HFF-Myc (cell line): ENCODE results near the gene CDH23.

Experiments used
- DNase-seq: peaks from one replicate; pipeline ENCODE4 v3.0.0-alpha.2; 2011; ENCODE audit warnings: low read depth; ENCODE audit errors: extremely low read depth
- H3K4me3 ChIP-seq: replicated peaks from 2 replicates; pipeline ENCODE4 v1.5.1; 2011; ENCODE audit warnings: low read depth, mild to moderate bottlenecking, control low read depth, low read length
- TF ChIP-seq, protein P1 (sequence below): IDR thresholded peaks from 2 replicates; pipeline ENCODE4 v1.5.1; 2012; ENCODE audit warnings: mild to moderate bottlenecking, low read depth, low read length, control low read depth; ENCODE audit errors: missing control alignments

Gene CDH23

DNA sequence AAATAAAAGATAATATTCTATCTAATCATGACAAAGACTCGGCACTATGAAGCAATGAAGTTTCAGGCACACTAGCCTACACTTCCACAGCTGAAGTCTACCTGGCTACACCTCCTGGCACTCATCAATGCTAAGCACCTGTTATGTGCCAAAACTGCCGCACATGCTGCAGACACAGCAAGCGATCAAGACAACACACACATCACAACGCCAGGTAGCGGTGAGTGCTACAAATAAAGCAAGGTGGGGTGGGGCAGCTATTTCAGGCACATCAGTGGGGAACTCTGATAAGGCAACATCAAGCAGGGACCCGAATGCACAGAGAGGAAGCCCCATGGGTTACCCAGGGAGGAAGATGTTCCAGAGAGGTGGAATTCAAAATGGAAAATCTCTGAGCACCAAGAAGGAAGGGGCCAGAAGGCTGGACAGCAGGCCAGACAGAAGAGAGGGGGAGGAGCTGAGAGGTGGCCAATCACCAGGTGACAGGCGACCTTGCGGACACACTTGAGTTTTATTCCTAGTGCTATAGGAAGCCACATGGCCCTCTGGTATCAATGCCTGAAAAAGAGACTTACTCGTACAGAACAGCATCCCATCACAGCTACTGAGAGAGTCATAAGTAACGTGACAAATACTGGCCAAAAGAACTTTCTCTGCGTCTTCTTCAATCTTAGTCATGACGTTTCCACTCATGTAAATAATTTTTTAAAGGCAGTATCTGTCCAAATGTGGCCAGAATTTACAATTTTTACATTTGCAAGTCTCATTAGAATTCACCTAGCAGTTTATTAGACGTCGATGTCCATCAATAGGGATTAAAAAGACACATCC is 446.4 kb downstream of the CDH23 start:
- TF ChIP-seq, protein P1, sequence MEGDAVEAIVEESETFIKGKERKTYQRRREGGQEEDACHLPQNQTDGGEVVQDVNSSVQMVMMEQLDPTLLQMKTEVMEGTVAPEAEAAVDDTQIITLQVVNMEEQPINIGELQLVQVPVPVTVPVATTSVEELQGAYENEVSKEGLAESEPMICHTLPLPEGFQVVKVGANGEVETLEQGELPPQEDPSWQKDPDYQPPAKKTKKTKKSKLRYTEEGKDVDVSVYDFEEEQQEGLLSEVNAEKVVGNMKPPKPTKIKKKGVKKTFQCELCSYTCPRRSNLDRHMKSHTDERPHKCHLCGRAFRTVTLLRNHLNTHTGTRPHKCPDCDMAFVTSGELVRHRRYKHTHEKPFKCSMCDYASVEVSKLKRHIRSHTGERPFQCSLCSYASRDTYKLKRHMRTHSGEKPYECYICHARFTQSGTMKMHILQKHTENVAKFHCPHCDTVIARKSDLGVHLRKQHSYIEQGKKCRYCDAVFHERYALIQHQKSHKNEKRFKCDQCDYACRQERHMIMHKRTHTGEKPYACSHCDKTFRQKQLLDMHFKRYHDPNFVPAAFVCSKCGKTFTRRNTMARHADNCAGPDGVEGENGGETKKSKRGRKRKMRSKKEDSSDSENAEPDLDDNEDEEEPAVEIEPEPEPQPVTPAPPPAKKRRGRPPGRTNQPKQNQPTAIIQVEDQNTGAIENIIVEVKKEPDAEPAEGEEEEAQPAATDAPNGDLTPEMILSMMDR, result no peak
- H3K4me3 ChIP-seq, result no peak overlapping the region
- no peak for DNase-seq

GRCh38 chr10:71844084-71844483 is 447.4 kb downstream of the CDH23 start:
- no peak overlapping the region for H3K4me3 ChIP-seq
- TF ChIP-seq, protein P1, result no peak
- DNase-seq, result no peak

- no peak overlapping the region for H3K4me3 ChIP-seq
- DNase-seq, result no peak
- TF ChIP-seq, protein P1, result no peak
These were observed 448.0 kb downstream of the CDH23 start for GRCh38 chr10:71844695-71845094.

DNA sequence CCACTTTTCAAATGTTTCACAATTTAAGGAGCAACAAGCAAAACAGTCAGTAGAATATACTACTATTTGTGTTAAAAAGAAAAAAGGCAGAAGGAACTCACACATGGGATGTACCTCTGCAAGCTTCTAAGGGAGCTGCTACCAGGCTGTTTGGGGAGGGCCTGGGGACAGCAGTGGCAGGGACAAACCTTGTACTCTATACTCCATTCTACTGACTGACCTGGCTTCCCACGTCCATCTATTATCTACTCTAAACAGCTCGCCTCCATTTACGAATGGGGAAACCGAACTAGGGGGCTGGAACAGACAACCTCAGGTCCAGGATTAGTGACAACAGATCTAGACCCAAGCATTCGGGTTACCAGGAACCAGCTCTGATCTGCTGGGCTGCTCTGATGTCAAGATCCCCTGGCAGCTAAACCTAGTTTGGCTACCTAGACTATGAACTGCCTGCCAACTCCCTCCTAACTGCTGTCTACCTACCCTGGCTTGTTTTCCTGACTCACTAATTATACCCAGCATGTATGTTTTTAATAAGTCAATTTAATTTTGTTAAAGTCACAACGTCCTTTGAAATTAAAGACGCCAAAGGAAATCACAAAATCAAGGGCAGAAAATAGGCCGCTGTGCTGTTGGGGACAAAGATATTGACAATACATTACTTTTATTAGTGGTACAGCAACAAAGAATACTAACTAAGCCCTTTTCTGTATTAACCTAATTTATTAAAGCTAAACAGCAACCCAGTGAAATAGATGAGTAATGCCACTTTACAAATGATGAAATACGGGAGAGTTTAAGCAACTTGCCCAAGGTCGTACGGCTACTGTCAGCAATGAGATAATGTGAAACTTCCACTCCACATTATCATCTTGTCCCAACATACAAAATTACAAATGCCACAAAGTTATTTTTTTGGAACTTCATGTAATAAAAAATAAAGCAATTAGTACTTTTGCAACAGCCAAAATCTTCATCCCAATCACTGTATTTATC is 449.0 kb downstream of the CDH23 start:
- no peak for DNase-seq
- no peak overlapping the region for H3K4me3 ChIP-seq
- TF ChIP-seq, protein P1, result no peak

- TF ChIP-seq, protein P1, result no peak
- no peak overlapping the region for H3K4me3 ChIP-seq
- no peak for DNase-seq
These were observed 450.1 kb downstream of the CDH23 start for GRCh38 chr10:71846816-71847215.

DNA sequence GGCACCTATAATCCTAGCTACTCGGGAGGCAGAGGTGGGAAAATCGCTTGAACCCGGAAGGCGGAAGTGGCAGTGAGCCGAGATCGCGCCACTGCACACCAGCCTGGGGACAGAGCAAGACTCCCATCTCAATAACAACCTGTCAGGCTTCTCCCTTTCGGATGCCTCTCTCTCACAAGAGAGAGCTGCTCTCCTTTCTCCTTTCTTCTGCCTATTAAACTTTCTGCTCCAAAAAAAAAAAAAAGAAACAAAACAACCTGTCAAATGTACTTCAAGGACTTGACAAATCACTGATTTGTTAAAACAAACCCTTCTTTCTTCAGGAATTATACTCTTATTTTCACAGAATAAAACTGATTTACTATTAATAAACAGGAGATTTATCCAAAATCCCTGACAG is 450.7 kb downstream of the CDH23 start:
- DNase-seq, result no peak
- TF ChIP-seq, protein P1, result no peak
- H3K4me3 ChIP-seq, result no peak overlapping the region
